Activated T-cell treated with anti-CD3 and anti-CD28 coated beads for 4 hours (primary cell): ENCODE results near the gene GLTP.

Experiments used
- DNase-seq: peaks from one replicate; pipeline ENCODE4 v3.0.0-alpha.2; 2020

The GLTP gene

DNA sequence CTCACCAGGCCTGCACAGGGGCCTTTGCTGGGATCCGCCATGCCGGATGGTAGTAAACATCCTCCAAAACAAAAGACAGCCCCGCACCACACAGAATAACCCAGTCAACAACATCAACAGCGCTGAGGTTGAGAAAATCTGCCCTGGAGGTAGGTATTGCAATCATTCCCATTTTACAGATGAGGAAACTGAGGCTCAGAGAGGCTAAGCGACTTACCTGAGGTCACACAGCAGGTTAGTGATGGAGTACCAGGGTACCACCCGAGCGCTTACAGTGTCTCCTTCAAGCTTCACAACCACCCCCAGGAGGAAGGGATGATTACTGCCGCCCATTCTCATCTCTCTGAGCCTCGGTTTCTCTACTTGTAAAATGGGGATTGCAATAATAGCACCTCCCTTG lies 62.1 kb downstream of the GLTP start:
- no peak for DNase-seq

DNA sequence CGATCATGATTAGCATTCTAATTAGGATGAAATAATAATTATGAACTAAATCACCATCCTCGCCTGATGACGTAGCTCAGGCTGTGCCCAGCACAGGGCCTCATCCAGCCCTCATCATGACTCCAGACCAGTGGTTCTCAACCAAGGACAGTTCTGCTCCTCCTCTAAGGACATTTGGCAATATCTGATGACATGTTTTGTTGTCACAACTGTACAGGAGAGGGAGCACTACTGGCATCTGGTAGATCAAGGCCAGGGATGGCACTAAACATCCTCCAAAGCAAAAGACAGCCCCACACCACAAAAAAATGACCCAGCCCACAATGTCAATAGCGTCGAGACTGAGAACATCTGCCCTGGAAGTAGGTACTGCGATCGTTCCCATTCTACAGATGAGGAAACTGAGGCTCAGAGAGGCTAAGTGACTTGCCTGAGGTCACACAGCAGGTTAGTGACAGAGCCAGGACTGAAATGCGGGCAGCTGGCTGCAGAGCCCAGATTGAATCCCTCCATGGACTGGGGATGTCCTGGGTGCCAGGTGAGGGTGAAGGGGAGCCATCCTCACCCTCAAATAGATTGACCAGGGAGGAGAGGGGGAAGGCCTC lies 62.6 kb downstream of the GLTP start:
- no peak for DNase-seq

DNA sequence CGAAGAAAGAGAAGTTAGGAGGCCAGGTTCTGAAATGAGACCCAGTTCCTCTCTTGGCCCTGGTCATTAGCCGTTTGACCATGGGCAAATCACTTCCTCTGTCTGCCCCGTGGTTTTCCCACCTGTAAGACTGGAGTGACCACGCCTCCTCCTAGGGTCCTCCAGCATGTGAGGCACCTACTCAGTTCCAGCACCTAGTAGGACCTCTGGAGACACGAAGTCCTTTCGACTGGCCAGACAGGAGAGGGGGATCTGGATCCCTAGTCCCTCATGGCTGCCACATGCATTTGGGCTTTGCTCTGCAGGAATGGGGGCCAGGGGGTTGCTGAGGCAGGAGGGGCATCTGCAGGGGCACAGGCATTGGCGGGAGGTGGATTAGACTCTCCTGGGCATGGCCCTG lies 63.5 kb downstream of the GLTP start:
- DNase-seq: no peak

DNA sequence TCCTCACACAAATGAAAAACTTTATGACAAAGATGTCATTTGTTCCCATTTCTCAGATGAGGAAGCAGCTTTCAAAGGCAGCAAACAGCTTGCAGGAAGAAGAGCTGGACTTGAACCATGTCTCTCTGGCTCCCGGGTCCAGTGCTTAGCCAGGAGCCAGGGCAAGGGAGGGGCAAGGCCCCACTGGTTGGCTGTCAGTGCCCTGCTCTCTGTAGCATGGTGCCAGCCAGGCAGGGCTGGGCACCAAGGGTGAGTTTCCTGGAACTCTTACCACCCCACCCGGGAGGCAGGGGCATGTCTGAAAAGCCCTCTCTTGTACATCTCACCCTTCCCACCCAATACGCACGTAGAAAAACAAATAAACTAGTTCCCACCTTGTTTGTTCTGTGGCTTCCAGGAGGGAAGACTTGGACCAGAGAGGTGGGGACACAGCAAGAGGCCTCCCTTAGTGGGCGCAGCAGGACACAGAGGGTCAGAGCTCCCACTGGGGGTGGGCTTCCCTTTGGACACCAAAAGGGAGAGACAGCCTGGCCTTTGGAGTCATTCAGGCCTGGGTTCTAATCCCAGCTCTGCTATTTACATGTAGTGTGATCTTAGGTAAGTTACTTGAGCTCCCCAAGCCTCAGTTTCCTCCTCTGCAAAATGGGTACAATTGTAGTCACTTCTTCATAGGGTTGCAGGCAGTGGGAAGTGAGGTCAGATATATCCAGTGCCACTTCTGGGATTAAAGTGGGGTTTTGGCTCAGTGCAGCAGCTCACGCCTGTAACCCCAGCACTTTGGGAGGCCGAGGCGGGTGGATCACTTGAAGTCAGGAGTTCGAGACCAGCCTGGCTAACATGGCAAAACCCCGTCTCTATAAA lies 64.4 kb downstream of the GLTP start:
- DNase-seq: no peak

DNA sequence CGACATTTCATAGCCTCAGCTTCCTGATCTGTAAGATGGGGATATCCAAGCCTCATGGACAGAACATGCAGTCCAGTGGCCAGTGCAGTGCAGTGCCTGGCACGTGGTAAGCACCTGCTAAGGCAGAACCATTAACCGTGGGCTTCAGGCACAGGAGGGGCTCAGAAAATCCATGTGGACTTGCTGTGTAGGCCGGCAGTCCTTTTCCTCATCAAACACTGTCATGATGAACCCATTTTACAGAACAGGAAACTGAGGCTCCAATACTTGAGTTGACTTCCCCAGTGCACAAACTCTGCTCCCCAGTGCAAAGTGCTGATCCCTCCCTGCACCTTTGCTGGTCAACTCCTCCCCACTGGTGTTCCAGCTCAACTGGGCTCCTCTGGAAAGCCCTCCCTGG lies 65.1 kb downstream of the GLTP start:
- no peak for DNase-seq

DNA sequence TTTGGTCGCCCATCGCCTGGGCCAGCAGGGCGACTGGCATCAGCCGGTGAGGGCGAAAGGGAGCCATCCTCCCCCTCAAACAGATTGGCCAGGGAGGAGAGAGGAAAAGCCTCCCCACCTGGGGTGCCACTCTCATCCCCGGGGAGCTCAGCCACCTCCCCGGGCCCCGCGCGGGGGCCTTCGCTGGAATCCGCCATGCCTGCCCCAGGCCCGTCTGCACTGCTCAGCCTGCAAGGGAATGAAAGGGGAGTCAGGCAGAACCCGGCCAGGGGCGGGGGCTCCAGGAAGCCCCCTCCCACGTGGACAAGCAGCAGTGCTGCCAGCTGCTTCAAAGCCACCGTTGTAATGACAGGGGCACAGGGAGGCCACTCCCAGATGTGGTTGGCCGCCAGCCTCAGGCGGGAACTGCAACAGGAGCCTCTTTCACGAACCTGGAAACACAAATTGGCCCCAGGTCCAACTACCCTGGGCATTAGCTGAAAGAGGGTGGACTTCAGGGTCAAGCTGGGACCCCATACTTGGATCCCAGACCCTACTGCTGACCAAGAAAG lies 65.7 kb downstream of the GLTP start:
- DNase-seq: no peak

DNA sequence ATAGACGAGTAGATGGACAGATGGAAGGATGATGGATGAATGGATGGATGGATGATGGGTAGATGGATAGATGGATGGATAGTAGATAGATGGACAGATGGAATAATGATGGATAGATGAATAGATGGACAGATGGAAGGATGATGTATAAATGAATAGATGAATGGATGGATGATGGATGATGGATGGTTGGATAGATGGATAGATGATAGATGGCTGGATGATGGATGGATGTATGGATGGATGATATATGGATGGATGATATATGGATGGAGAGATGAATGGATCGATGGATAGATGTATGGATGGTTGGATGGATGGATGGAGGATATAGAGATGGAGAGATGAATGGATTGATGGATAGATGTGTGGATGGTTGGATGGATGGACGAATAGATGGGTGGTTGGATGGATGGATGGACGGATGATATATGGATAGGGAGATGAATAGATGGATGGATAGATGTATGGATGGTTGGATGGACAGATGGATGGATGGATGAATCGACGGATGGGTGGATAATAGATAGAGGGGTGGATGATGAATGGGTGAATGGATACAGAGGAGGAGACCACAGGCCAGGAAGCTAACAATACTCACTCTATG lies 66.4 kb downstream of the GLTP start:
- no peak for DNase-seq

DNA sequence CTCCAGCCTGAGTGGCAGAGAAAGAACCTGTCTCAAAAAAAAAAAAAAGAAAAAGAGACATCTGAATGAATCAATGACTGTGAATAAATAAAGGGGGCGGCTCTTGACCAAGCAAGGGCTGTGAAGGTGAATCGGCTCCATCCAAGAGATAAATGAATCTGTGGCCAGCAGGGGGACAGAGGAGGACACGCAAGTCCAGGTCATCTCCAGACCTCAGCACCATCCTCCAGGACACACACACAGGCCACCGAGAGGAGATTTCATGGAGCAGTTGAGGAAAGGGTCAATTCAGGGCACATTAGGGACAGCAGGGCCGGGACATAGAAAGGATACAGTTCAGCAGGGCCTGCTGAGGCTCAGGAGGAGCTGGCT lies 68.7 kb downstream of the GLTP start:
- DNase-seq: no peak

DNA sequence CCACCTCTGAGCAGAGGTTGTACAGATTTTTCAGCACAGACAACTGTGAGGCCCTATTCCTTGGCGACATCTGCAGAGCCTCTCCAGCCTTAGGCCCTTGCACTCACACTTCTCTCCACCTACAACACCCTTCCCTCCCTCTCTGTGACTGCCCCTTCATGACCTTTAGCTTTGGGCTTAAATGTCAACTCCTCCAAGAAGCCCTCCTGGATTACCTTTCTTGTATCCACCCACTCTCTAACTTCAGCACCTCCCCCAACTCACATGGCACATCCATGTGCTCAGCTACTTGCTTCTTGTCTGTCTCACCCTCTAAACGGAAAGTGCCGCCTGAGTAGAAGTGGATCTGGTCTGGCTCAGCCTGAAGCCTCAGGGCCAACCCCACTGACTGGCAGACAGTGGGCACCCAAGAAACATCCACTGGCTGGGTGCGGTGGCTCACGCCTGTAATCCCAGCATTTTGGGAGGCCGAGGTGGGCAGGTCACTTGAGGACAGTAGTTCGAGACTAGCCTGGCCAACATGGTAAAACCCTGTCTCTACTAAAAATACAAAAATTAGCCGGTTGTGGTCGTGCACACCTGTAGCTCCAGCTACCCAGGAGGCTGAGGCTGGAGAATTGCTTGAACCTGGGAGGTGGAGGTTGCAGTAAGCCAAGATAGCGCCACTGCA lies 69.3 kb downstream of the GLTP start:
- DNase-seq: no peak

DNA sequence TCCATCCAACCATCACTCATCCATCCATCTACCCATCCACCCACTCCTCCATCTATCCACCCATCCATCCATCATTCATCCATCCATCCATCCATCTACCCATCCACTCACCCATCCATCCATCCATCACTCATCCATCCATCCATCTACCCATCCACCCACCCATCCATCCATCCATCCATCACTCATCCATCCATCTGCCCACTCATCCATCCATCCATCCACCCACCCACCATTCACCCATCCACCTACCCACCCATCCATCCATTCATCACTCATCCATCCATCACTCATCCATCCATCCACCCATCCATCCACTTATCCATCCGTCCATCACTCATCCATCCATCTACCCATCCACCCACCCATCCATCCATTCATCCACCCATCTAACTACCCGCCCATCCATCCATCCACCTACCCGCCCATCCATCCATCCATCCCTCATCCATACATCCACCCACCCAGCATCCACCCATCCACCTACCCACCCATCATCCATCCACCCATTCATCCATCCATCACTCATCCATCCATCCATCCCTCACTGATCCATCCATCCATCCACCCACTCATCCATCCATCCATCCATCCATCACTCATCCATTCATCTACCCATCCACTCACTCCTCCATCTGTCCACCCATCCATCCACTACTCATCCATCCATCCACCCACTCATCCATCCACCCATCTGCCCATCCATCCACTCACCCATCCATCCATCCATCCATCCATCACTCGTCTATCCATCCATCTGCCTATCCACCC lies 71.3 kb downstream of the GLTP start:
- DNase-seq: no peak

DNA sequence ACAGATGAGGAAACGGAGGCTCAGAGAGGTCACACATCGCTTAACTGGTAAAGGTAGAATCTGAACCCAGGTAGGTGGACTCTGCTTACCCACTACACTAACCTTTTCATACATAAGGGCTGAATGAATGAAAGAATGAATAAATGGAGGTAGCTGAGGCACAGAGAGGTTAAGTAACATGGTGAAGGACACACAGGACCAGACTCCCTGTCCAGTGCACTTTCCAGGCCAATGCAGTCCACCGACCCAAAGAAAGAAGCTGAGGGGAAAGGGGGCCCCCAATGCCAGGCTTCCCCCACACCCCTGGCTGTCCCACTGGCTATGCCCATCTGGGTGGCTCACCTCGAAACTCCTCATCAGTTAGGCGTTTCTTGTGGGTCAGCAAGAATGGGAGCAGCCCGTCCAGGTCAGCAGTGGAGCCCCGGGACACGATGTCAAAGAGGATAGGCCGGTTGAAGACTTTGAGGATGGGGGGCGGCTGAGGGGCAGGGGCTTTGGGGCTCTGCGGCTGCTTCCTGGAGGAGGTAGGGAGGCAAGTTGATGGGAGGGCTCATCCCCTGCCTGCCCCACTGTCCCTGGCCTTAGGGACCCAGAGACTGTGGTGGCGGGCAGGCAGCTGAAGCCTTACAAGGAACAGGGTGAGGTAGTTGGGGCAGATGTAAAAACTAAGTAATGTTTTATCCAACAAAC lies 72.2 kb downstream of the GLTP start:
- no peak for DNase-seq

DNA sequence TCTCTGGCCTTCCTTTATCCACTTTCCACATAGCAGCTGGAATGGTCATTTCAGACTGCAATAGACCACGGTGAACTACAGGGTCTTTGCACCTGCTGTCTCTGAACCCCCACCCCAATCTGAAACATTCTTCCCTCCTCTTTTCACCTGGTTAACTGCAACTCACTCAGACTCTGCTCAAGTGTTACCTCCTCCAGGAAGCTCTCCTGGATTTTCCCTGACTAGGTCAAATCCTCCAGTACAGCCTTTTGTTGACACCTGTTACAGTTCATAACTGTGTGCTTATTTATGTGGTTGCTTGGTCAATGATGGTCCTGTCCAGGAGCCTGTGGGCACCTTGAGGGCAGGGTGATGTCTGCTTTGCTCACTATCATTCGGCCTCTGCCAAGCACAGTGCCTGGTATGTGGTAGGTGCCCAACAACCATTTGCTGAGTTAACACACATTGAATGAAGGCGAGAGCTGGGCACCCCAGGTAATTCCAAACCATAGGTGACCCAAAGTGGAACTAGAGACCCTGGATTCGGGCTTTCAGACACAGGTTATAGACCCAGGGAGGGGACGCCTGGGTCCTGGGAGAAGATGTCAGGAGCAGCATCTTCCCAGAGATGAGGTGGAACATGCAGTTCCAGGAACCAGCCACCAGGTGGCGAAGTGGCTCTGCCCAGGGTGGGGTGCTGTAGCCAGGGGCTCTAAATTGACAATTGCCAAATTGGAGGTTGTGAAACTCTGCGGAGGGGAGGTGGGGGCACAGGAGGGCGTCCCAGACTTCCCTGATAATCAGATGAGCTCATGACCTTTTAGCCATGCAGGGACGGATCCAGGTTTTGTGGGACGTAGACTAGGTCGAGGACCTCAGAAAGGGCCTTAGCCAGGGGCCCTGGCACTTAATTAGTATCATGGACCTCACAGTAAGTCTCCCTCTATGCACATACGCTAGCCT lies 75.2 kb downstream of the GLTP start:
- peak; percentile 54 for DNase-seq

DNA sequence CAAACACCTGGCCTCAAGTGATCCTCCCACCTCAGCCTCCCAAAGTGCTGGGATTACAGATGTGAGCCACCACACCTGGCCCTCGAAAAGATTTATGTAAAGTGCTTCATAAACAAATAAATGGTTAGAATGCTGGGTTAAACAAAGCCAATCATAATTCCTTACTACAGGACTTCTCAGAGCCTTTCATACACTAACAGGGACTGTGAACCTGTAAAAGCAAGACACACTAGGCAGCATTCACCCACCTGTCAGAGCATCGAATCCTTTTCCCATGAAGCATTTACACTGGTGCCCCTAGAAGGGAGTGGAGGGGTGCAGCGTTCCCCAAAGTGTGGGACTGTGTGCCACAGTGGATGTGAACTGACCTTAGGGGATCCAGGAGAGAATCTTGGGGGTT lies 76.7 kb downstream of the GLTP start:
- DNase-seq: no peak

DNA sequence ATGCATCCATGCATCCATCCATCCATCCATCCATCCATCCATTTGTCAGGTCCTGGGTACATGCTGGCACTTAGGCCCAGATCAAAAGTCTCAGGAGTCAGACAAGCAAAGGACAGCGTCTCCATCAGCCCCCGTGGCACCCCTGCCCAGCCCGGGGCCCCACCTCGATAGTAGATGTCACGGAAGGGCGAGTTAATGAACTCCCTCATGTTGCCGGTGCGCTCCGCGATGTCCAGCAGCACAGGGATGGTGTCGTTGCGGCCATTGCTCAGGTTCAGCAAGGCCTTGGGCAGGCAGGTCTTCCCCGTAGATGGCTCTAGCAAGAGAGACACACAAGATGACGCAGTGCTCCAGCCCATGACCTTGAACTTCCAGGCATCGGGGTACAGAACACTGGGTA lies 77.5 kb downstream of the GLTP start:
- no peak for DNase-seq
